ENCODE measurements around the gene MBIP.
A peak's percentile ranks its signal among the peaks of the same experiment; 100 is the strongest.

Gene MBIP

DNA sequence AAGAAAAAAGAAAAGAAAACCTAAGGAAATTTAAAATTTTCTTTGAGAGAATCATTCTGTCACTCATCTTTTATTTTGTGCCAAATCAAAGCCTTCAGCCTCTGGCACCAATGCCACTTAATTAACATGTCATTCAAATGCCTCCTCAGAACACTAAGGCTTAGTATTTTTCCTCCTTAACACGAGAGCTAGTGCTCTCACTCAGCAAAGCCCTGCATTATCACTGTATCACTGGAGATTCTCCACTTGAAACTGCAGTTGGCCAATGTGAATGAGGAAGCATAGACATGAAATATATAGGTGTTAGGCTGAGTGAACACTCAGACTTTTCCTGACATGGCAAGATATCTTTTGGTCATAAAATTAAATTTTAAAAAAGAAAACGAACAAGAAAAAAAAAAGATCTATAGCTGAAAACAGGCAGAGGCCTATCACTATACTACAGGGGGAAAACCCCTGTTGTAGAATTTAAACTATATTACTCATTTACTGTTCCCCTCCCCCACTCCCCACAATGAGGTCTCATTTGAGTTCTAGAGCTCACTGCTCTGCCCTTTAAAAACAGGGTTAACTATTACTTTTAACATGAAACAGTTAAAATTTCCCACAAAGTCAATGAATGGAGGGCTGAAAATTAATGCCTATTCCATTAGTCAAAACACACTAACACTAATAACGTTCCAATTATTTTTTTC, 5.1 kb downstream of the MBIP start:
- no peak for DNase-seq (ENCODE audit: low read depth)
- no peak overlapping the region for H3K4me3 ChIP-seq (ENCODE audit: low read depth, low read length)

DNA sequence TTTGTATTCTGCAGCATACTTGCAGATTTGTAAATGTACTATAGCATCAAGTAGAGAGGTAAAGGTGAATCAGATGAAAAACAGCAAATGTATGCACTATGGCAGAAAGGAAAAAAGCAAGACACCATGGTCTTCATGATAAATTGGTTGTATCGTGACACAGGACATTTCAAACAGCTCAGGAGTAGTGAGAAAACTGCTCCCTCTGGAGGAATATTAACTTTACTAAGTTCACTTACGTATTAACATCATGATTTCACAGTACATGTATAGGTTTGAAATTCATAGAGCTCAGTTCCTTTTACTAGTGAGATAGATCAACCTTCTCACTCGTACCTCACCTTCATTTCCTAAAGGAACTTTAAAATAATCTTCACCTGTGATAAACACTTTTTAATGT, 6.5 kb downstream of the MBIP start:
- H3K4me3 ChIP-seq (ENCODE audit: low read depth, low read length): no peak overlapping the region
- no peak for DNase-seq (ENCODE audit: low read depth)

- no peak for DNase-seq (ENCODE audit: low read depth)
- no peak overlapping the region for H3K4me3 ChIP-seq (ENCODE audit: low read depth, low read length)
Measured at GRCh38 chr14:36313206-36313605, 7.2 kb downstream of the MBIP start.

- no peak overlapping the region for H3K4me3 ChIP-seq (ENCODE audit: low read depth, low read length)
- DNase-seq (ENCODE audit: low read depth): no peak
Measured at GRCh38 chr14:36306836-36307235, 13.6 kb downstream of the MBIP start.

- no peak for DNase-seq (ENCODE audit: low read depth)
- no peak overlapping the region for H3K4me3 ChIP-seq (ENCODE audit: low read depth, low read length)
Measured at GRCh38 chr14:36304895-36305294, 15.5 kb downstream of the MBIP start.

GRCh38 chr14:36303960-36304359, 16.5 kb downstream of the MBIP start:
- DNase-seq (ENCODE audit: low read depth): no peak
- H3K4me3 ChIP-seq (ENCODE audit: low read depth, low read length): no peak overlapping the region

DNA sequence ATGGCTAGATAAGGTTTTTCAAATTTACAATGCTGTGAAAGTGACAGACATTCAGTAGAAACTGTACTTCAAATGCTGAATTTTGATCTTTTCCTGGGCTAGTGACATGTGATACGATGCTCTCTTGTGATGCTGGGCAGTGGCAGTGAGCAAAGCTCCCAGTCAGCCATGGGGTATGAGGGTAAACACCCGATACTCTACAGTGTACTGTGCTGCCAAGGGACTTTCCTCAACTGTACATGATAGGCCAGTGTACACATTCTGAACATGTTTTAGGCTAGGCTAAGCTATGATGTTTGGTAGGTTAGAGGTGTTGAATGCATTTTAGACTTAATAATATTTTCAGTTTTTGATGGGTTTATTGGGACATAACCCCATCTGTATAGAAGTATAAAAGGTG, 17.6 kb downstream of the MBIP start:
- H3K4me3 ChIP-seq (ENCODE audit: low read depth, low read length): no peak overlapping the region
- DNase-seq (ENCODE audit: low read depth): no peak

DNA sequence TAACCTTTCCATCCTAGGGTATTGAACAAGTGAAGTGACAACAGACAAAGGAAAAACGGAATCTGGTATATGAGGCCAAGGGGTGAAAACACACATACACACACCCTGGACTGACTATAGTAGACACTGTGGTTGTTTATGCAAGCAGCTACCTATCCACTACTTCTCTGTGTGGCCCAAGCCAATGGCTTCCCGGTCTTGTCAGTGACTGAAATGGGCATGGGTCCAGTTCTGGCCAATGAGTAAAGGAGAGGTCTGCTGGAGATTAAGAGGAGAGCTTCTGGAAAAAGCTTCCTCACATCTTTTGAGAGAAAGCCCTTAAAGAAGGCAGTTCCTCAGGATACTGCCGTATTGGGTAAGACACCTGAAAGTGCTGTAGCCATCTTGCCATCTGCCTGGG, 19.3 kb downstream of the MBIP start:
- DNase-seq (ENCODE audit: low read depth): no peak
- H3K4me3 ChIP-seq (ENCODE audit: low read depth, low read length): no peak overlapping the region

DNA sequence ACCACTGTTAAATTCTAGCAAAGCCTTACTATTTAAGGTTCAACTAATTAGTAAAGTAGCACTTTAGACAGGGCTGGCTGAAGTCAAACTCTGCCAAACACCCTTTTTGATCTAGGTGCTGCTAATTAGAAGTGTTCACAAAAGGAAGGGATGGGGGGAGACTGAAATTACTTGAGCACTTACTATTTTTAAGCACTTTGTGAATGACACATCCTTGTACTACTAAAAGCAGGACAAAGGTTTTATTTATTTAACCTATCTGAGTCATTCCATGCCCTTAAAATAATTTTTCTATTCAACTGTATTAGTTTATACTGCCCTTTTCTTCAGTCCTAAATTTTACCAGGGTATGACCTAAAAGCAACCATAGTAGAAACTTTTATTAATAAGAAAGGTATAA, 20.1 kb downstream of the MBIP start:
- H3K4me3 ChIP-seq (ENCODE audit: low read depth, low read length): no peak overlapping the region
- no peak for DNase-seq (ENCODE audit: low read depth)

GRCh38 chr14:36295642-36296627, 24.5 kb downstream of the MBIP start:
- no peak for DNase-seq (ENCODE audit: low read depth)

DNA sequence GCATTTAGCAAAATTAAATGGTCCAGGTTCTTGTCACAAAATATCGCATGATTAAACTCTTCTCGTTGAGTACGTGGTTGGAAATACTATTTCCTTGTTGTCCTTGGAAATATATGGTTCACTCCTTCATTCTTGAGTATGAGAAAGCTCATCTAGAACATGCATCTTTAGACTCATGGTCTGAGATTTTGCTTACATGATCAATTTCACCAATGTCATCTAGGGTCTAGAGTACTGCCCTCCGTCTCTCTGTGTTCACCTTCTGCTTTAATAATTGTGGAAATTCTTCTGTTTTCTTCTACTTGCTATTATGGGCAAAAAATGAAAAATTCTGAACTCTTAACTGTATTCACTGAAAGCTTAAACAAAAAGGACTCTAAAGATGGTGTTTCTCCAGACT, 25.9 kb downstream of the MBIP start:
- DNase-seq (ENCODE audit: low read depth): no peak
- H3K4me3 ChIP-seq (ENCODE audit: low read depth, low read length): no peak overlapping the region

More at GRCh38 chr14:36295642-36296627, 24.5 kb downstream of the MBIP start:
- no peak overlapping the region for H3K4me3 ChIP-seq (ENCODE audit: low read depth, low read length)

GRCh38 chr14:36293824-36294223, 26.6 kb downstream of the MBIP start:
- H3K4me3 ChIP-seq (ENCODE audit: low read depth, low read length): no peak overlapping the region
- DNase-seq (ENCODE audit: low read depth): peak; percentile 35

GRCh38 chr14:36289954-36290353, 30.5 kb downstream of the MBIP start:
- H3K4me3 ChIP-seq (ENCODE audit: low read depth, low read length): no peak overlapping the region
- no peak for DNase-seq (ENCODE audit: low read depth)

GRCh38 chr14:36288496-36288895, 31.9 kb downstream of the MBIP start:
- no peak for DNase-seq (ENCODE audit: low read depth)
- no peak overlapping the region for H3K4me3 ChIP-seq (ENCODE audit: low read depth, low read length)

DNA sequence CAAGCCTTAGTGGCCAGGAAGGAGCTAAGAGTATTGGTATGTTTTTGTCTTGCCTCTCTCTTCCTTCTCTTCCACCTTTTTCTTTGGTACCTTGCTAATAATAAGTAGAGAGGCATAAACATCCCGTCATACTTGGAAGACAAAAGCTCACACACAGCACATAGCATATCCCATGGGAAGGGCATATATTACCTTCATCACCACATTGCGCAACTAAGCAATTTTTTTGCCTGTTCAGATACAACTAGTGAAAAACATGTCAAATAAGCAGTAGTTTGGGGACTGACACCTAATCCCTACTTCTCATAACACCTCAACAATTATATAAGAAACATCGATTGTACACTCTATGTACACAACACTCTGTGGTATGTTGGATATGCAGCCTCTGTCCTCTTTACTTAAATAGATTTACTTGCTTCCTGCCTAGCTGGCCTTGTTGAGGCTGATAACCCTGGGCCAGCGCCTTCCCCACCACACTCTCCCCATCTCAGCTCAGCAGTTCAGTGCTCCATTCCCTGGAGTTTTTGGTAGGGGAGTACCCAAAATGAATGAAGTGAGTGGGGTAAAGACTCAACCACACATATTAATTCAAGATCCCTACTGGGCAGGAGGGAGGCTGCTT, 35.4 kb downstream of the MBIP start:
- H3K4me3 ChIP-seq (ENCODE audit: low read depth, low read length): no peak overlapping the region
- DNase-seq (ENCODE audit: low read depth): no peak

GRCh38 chr14:36281309-36281708, 39.1 kb downstream of the MBIP start:
- DNase-seq (ENCODE audit: low read depth): no peak

DNA sequence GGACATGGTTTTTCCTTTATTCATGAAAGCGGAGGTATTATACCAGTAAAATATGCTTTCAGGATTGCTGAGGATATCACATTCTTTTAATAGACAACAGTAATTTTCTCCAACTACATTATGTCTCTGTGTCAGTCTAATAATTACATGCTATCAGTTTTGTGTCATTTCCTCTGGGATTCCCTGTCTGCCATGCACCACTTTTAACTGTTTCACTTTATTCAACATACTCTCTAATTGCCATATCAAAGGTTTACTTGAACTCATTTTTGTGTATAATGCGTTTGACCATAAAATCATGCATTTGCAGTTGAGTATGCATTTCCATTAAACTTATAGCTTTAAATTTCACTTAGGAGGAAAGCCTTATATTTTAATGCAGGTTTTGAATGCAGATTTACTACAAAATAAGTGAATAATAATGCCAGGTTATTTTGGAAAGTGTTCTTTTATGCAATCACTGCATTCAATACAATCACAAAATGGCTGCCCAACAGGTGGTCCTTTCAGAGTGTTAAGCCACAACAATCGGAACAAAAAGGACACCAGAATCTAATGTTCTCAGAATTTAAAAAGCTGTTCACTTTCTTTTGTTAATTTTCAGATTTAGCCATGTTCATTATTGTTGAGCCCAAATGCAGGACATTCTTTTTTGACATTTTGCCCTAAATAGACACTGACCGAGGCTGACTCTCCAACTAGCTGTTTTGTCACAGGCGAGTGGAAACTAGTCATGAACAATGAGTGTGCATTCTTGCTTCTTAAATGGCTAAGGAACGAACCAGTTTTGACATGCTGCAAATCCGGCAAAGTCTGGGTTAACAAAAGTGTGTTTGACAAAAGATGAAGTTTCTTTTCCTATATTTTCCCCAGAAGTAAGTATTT, 40.9 kb downstream of the MBIP start:
- DNase-seq (ENCODE audit: low read depth): no peak
- no peak overlapping the region for H3K4me3 ChIP-seq (ENCODE audit: low read depth, low read length)

More at GRCh38 chr14:36281309-36281708, 39.1 kb downstream of the MBIP start:
- no peak overlapping the region for H3K4me3 ChIP-seq (ENCODE audit: low read depth, low read length)

DNA sequence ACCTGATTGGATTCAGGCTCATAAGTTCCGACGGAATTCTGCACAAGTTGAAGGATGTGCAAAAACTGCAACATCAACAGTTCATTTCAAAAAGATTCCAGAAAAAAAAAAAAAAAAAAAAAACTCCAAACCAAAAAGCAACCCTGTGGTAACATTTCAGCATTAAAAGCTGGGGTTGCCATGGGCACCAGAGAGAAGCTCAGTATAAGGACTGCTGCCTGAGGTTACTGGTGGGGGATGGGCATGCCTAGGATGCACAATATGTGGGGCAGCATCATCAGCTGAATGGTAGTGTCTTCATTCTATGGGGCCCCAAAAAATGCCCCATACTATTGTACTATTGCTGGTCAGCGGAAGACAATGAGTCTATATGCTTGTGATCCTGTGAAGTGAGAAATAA, 44.7 kb downstream of the MBIP start:
- H3K4me3 ChIP-seq (ENCODE audit: low read depth, low read length): no peak overlapping the region
- no peak for DNase-seq (ENCODE audit: low read depth)
